Loucy (cell line): ENCODE measurements around the gene DVL2.

Experiments used
- EZH2phosphoT487 ChIP-seq: fragments of 200-600 bp; IDR thresholded peaks from 2 replicates; pipeline ENCODE4 v1.6.1; 2018; ENCODE audit warnings: antibody characterized with exemption, mild to moderate bottlenecking, moderate library complexity, borderline replicate concordance
- TF ChIP-seq, protein P1 (sequence below): fragments of 200-600 bp; sonication (generic); conservative IDR thresholded peaks from 2 replicates; pipeline ENCODE4 v1.5.1; 2014; ENCODE audit warnings: mild to moderate bottlenecking, antibody characterized with exemption, low read length

- TF ChIP-seq, protein P1, sequence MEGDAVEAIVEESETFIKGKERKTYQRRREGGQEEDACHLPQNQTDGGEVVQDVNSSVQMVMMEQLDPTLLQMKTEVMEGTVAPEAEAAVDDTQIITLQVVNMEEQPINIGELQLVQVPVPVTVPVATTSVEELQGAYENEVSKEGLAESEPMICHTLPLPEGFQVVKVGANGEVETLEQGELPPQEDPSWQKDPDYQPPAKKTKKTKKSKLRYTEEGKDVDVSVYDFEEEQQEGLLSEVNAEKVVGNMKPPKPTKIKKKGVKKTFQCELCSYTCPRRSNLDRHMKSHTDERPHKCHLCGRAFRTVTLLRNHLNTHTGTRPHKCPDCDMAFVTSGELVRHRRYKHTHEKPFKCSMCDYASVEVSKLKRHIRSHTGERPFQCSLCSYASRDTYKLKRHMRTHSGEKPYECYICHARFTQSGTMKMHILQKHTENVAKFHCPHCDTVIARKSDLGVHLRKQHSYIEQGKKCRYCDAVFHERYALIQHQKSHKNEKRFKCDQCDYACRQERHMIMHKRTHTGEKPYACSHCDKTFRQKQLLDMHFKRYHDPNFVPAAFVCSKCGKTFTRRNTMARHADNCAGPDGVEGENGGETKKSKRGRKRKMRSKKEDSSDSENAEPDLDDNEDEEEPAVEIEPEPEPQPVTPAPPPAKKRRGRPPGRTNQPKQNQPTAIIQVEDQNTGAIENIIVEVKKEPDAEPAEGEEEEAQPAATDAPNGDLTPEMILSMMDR: no peak
- TF ChIP-seq EZH2phosphoT487: no peak
These were observed 49.7 kb downstream of the DVL2 start for GRCh38 chr17:7184647-7185046.
